ENCODE data around the gene LRRC18. TPM values are rescaled to one million over a fixed set of nuclear protein-coding genes. Genes with fewer than 3 reads are reported as not detected.

Gene LRRC18
- total and polyA plus RNA-seq, 2 of the 13 experiments (the other 11 are each of a cell fraction or from before 2014, with no cell fraction given) = not detected

DNA sequence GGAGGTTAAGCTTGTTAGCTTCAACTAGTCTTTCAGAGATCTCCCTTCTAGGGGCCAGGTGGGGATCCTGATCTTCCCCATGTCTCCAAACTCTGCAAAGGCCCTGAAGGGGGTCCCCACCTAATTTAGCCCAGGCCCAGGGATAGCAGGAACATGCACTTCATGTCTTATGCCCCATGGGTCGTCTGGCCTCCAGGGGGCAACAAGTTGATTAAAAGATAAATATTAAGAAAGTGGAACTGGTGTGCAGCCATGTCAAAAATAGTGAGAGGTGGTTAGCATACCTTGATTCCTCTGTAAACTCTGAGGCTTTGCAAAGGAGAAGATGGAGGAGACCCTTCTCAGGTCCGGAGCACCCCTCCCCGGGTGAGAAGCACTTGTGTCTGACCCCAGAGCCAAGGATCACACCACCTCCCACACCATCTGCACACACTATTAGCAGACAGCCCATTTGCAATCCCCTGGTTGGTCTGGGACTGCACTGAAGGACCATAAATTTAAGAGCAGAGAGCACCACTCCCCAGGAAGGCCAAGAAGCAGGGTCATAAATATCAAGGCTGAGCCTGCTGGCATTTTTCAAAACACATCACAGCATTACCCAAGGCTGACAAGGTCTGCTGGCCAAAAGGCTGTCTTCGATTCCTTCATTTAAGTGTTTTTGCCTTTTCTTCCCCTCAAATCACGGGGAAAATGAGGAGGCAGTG is 44.2 kb upstream of the LRRC18 start:
- no TSS peak for BruUV-seq (replicated peaks)
- ATAC-seq = no peak
- CTCF ChIA-PET (ENCODE audit: low intra/inter-chr PET ratio, low total read pairs) = no interaction called here
- no peak overlapping the region for H3K4me3 ChIP-seq (replicated peaks in 1 of 3; ENCODE audit: insufficient read depth in 1 of 3, low read depth in 2 of 3, low read length in 3 of 3)
- H3K27ac ChIP-seq (ENCODE audit: extremely low read length, insufficient read depth, low read length) = no peak overlapping the region
- no peaks in the 10 kb centered on the region for H3K9me3 ChIP-seq (ENCODE audit: low read length)
- DNase-seq (ENCODE audit: low spot score) = no peak
- no peak overlapping the region for H3K9ac ChIP-seq (ENCODE audit: insufficient read depth, low read depth, low read length)
- intact Hi-C loops (cut with micrococcal nuclease; ENCODE audit: unreplicated experiment) = loop anchor here (5.0 kb wide), 1 partner anchor 326 kb away; no protein-coding TSS in a partner anchor
- no peaks in the 10 kb centered on the region for H3K4me1 ChIP-seq (ENCODE audit: insufficient read depth, low read length)
- WGBS (ENCODE audit: low lambda C conversion rate) = 1% methylated on average over 4 of the region's 5 CpGs
- no peaks in the 10 kb centered on the region for H3K79me2 ChIP-seq (ENCODE audit: insufficient read depth, low read length)
- no peaks in the 10 kb centered on the region for H4K20me1 ChIP-seq (ENCODE audit: insufficient read depth, low read length)
- TF ChIP-seq TCF7L2 (IDR thresholded peaks at IDR 0.05; ENCODE audit: low read depth, low read length) = no peak
- no peak for TF ChIP-seq ZSCAN12 (CRISPR knock-in tag; IDR thresholded peaks at IDR 0.05)
- no peak for TF ChIP-seq ZNF841 (CRISPR knock-in tag; IDR thresholded peaks at IDR 0.05; ENCODE audit: borderline replicate concordance)
- TF ChIP-seq, protein P1, sequence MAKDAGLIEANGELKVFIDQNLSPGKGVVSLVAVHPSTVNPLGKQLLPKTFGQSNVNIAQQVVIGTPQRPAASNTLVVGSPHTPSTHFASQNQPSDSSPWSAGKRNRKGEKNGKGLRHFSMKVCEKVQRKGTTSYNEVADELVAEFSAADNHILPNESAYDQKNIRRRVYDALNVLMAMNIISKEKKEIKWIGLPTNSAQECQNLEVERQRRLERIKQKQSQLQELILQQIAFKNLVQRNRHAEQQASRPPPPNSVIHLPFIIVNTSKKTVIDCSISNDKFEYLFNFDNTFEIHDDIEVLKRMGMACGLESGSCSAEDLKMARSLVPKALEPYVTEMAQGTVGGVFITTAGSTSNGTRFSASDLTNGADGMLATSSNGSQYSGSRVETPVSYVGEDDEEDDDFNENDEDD (CRISPR knock-in tag; IDR thresholded peaks at IDR 0.05; ENCODE audit: borderline replicate concordance) = no peak
- no peak for TF ChIP-seq BHLHE40 (IDR thresholded peaks at IDR 0.05; ENCODE audit: low read length)
- no peak for TF ChIP-seq ZFP62 (CRISPR knock-in tag; IDR thresholded peaks at IDR 0.05)
- TF ChIP-seq CCDC6 (CRISPR knock-in tag; IDR thresholded peaks at IDR 0.05) = no peak
- TF ChIP-seq ZNF34 (CRISPR knock-in tag; IDR thresholded peaks at IDR 0.05; ENCODE audit: borderline replicate concordance) = no peak
- no peak for TF ChIP-seq ZSCAN30 (CRISPR knock-in tag; IDR thresholded peaks at IDR 0.05)
- TF ChIP-seq, protein P2, sequence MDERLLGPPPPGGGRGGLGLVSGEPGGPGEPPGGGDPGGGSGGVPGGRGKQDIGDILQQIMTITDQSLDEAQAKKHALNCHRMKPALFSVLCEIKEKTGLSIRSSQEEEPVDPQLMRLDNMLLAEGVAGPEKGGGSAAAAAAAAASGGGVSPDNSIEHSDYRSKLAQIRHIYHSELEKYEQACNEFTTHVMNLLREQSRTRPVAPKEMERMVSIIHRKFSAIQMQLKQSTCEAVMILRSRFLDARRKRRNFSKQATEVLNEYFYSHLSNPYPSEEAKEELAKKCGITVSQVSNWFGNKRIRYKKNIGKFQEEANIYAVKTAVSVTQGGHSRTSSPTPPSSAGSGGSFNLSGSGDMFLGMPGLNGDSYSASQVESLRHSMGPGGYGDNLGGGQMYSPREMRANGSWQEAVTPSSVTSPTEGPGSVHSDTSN (CRISPR knock-in tag; IDR thresholded peaks at IDR 0.05) = no peak
- no peak for TF ChIP-seq ZNF30 (CRISPR knock-in tag; IDR thresholded peaks at IDR 0.05)
- TF ChIP-seq, protein P3, sequence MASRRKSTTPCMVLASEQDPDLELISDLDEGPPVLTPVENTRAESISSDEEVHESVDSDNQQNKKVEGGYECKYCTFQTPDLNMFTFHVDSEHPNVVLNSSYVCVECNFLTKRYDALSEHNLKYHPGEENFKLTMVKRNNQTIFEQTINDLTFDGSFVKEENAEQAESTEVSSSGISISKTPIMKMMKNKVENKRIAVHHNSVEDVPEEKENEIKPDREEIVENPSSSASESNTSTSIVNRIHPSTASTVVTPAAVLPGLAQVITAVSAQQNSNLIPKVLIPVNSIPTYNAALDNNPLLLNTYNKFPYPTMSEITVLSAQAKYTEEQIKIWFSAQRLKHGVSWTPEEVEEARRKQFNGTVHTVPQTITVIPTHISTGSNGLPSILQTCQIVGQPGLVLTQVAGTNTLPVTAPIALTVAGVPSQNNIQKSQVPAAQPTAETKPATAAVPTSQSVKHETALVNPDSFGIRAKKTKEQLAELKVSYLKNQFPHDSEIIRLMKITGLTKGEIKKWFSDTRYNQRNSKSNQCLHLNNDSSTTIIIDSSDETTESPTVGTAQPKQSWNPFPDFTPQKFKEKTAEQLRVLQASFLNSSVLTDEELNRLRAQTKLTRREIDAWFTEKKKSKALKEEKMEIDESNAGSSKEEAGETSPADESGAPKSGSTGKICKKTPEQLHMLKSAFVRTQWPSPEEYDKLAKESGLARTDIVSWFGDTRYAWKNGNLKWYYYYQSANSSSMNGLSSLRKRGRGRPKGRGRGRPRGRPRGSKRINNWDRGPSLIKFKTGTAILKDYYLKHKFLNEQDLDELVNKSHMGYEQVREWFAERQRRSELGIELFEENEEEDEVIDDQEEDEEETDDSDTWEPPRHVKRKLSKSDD (CRISPR knock-in tag; IDR thresholded peaks at IDR 0.05; ENCODE audit: low read depth) = no peak
- no peak for TF ChIP-seq SRY (CRISPR knock-in tag; IDR thresholded peaks at IDR 0.05)
- TF ChIP-seq FOXK1 (CRISPR knock-in tag; IDR thresholded peaks at IDR 0.05; ENCODE audit: borderline replicate concordance, low read depth) = no peak
- H3K4me2 ChIP-seq (ENCODE audit: low read depth, low read length) = no peak overlapping the region
- H3K27me3 ChIP-seq (ENCODE audit: control insufficient read depth in 1 of 2, insufficient read depth in 2 of 2, low read length in 2 of 2) = peaks cover 0 to 3% of the 10 kb centered on the region in 2 experiments; a peak in 3 of 5 replicates
- in situ Hi-C loops (cut with HindIII; ENCODE audit: extremely low pct_ligation_motif_present, low pct_unique_long_range_greater_than_20kb) = no loop called here
- no peak for FAIRE-seq
- POLR2A ChIA-PET = no interaction called here
- H3K36me3 ChIP-seq (replicated peaks in 1 of 2; ENCODE audit: control insufficient read depth in 1 of 2, insufficient read depth in 2 of 2, low read length in 2 of 2) = no peaks in the 10 kb centered on the region
- no peak overlapping the region for H2AFZ ChIP-seq (ENCODE audit: low read length)
